Neural cell (in vitro differentiated cells): ENCODE measurements around the gene TMEM232. TPM values are rescaled to one million over a fixed set of nuclear protein-coding genes. Genes with fewer than 3 reads are reported as not detected.

ENCODE experiments used
- H2AFZ ChIP-seq: fragments of 200-600, 300-800 bp; sonication (generic), shearing (Covaris generic); 2 replicates; pipeline ENCODE4 v1.6.0; 2014; ENCODE audit warnings: low read depth, mild to moderate bottlenecking, antibody characterized with exemption, low read length, moderate library complexity
- H3F3A ChIP-seq: fragments of 200-600 bp; shearing (Covaris generic); 2 replicates; pipeline ENCODE4 v1.6.1; 2016; ENCODE audit warnings: mild to moderate bottlenecking, moderate library complexity, mixed read lengths, antibody characterized with exemption, low read length; ENCODE audit not compliant: insufficient read depth, poor library complexity, severe bottlenecking
- H3K27ac ChIP-seq: fragments of 200-600, 300-800 bp; sonication (generic), shearing (Covaris generic); 2 replicates; pipeline ENCODE4 v1.5.1; 2014; ENCODE audit warnings: mild to moderate bottlenecking, low read length, moderate library complexity
- H3K27me3 ChIP-seq: fragments of 300-800, 200-600 bp; sonication (generic), shearing (Covaris generic); 2 replicates; pipeline ENCODE4 v1.6.0; 2014; ENCODE audit warnings: mild to moderate bottlenecking, low read depth, low read length, moderate library complexity; ENCODE audit not compliant: insufficient read depth
- H3K36me3 ChIP-seq: fragments of 300-800, 200-600 bp; sonication (generic), shearing (Covaris generic); 2 replicates; pipeline ENCODE4 v1.5.1; 2014; ENCODE audit warnings: mild to moderate bottlenecking, antibody characterized with exemption, low read length, moderate library complexity; ENCODE audit not compliant: insufficient read depth
- H3K4me2 ChIP-seq: fragments of 300-800, 200-600 bp; sonication (generic), shearing (Covaris generic); 2 replicates; pipeline ENCODE4 v1.6.0; 2014; ENCODE audit warnings: mild to moderate bottlenecking, low read length
- H3K4me3 ChIP-seq: fragments of 300-800, 200-600 bp; sonication (generic), shearing (Covaris generic); 2 replicates; pipeline ENCODE4 v1.5.1; 2014; ENCODE audit warnings: mild to moderate bottlenecking, low read length, moderate library complexity
- H3K79me2 ChIP-seq: fragments of 200-600 bp; shearing (Covaris generic); replicated peaks from 2 replicates; pipeline ENCODE4 v1.6.0; 2014; ENCODE audit warnings: mild to moderate bottlenecking, low read length, moderate library complexity; ENCODE audit not compliant: insufficient read depth
- H3K9ac ChIP-seq: fragments of 300-800, 200-600 bp; sonication (generic), shearing (Covaris generic); 2 replicates; pipeline ENCODE4 v1.6.1; 2016; ENCODE audit warnings: mild to moderate bottlenecking, low read length, mixed read lengths
- H3K9me2 ChIP-seq: fragments of 200-600 bp; shearing (Covaris generic); 2 replicates; pipeline ENCODE4 v1.6.1; 2016; ENCODE audit warnings: mild to moderate bottlenecking, low read length, mixed read lengths; ENCODE audit not compliant: insufficient read depth
- H3K9me3 ChIP-seq: fragments of 200-600, 300-800 bp; sonication (generic), shearing (Covaris generic); 2 replicates; pipeline ENCODE4 v1.6.1; 2016; ENCODE audit warnings: mild to moderate bottlenecking, mixed run types, low read length, moderate library complexity, mixed read lengths
- H4K20me1 ChIP-seq: fragments of 200-600 bp; shearing (Covaris generic); 2 replicates; pipeline ENCODE4 v1.6.1; 2016; ENCODE audit warnings: mild to moderate bottlenecking, mixed run types; ENCODE audit not compliant: insufficient read depth
- EP300 ChIP-seq: fragments of 450-650 bp; conservative IDR thresholded peaks from 2 replicates; pipeline ENCODE4 v1.6.1; 2014; ENCODE audit warnings: antibody characterized with exemption, mild to moderate bottlenecking, moderate library complexity; ENCODE audit not compliant: poor library complexity, severe bottlenecking
- EZH2 ChIP-seq: fragments of 200-600, 300-800 bp; shearing (Covaris generic), sonication (generic); IDR thresholded peaks from 2 replicates; pipeline ENCODE4 v1.6.1; 2014; ENCODE audit warnings: antibody characterized with exemption, low read length, borderline replicate concordance, mild to moderate bottlenecking; ENCODE audit not compliant: insufficient read depth, poor library complexity, severe bottlenecking
- MXI1 ChIP-seq: fragments of 450-650 bp; conservative IDR thresholded peaks from 2 replicates; pipeline ENCODE4 v1.6.1; 2014; ENCODE audit warnings: antibody characterized with exemption, mild to moderate bottlenecking; ENCODE audit not compliant: poor library complexity, severe bottlenecking
- POLR2AphosphoS5 ChIP-seq: IDR thresholded peaks from 2 replicates; pipeline ENCODE4 v1.6.1; 2012
- RAD21 ChIP-seq: fragments of 450-650 bp; conservative IDR thresholded peaks from 2 replicates; pipeline ENCODE4 v1.6.1; 2014; ENCODE audit warnings: antibody characterized with exemption, mild to moderate bottlenecking, moderate library complexity
- SMC3 ChIP-seq: fragments of 450-650 bp; conservative IDR thresholded peaks from 2 replicates; pipeline ENCODE4 v1.6.1; 2014; ENCODE audit warnings: antibody characterized with exemption, mild to moderate bottlenecking, moderate library complexity; ENCODE audit not compliant: poor library complexity
- TAF1 ChIP-seq: IDR thresholded peaks from 2 replicates; pipeline ENCODE4 v1.6.1; 2012; ENCODE audit warnings: low read depth
- polyA plus RNA-seq: library from polyadenylated mRNA; depleted of rRNA; stranded (reverse); fragments of >200 nt; gene quantifications from 2 replicates; pipeline ENCODE4 v1.2.3, GENCODE V29; 2014
- TF ChIP-seq, protein P1 (sequence below): IDR thresholded peaks from 2 replicates; pipeline ENCODE4 v1.6.1; 2012; ENCODE audit warnings: borderline replicate concordance
- TF ChIP-seq, protein P2 (sequence below): fragments of 450-650 bp; IDR thresholded peaks from 2 replicates; pipeline ENCODE4 v1.5.1; 2014; ENCODE audit warnings: antibody characterized with exemption, mild to moderate bottlenecking, moderate library complexity; ENCODE audit not compliant: poor library complexity, severe bottlenecking

Gene TMEM232
- polyA plus RNA-seq, 1 donor from 2014 or later: 7.4 TPM

GRCh38 chr5:110431603-110432002 is 294.9 kb downstream of the TMEM232 start:
- Histone ChIP-seq H2AFZ (no peak overlapping the region), H3K4me2 (no peak overlapping the region), H3K36me3 (no peaks in the 10 kb centered on the region), H3K79me2 (no peaks in the 10 kb centered on the region), H3K9me2 (no peaks in the 10 kb centered on the region), H3K9me3 (no peaks in the 10 kb centered on the region), H3F3A (no peaks in the 10 kb centered on the region), H3K4me3 (no peak overlapping the region), H4K20me1 (no peaks in the 10 kb centered on the region), H3K27ac (no peak overlapping the region), H3K27me3 (no peaks in the 10 kb centered on the region), H3K9ac (no peak overlapping the region)
- TF ChIP-seq, protein P1, sequence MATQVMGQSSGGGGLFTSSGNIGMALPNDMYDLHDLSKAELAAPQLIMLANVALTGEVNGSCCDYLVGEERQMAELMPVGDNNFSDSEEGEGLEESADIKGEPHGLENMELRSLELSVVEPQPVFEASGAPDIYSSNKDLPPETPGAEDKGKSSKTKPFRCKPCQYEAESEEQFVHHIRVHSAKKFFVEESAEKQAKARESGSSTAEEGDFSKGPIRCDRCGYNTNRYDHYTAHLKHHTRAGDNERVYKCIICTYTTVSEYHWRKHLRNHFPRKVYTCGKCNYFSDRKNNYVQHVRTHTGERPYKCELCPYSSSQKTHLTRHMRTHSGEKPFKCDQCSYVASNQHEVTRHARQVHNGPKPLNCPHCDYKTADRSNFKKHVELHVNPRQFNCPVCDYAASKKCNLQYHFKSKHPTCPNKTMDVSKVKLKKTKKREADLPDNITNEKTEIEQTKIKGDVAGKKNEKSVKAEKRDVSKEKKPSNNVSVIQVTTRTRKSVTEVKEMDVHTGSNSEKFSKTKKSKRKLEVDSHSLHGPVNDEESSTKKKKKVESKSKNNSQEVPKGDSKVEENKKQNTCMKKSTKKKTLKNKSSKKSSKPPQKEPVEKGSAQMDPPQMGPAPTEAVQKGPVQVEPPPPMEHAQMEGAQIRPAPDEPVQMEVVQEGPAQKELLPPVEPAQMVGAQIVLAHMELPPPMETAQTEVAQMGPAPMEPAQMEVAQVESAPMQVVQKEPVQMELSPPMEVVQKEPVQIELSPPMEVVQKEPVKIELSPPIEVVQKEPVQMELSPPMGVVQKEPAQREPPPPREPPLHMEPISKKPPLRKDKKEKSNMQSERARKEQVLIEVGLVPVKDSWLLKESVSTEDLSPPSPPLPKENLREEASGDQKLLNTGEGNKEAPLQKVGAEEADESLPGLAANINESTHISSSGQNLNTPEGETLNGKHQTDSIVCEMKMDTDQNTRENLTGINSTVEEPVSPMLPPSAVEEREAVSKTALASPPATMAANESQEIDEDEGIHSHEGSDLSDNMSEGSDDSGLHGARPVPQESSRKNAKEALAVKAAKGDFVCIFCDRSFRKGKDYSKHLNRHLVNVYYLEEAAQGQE: no peak
- TF ChIP-seq EP300 (no peak), EZH2 (no peak), SMC3 (no peak), RAD21 (no peak), TAF1 (no peak), POLR2AphosphoS5 (no peak), MXI1 (no peak)
- TF ChIP-seq, protein P2, sequence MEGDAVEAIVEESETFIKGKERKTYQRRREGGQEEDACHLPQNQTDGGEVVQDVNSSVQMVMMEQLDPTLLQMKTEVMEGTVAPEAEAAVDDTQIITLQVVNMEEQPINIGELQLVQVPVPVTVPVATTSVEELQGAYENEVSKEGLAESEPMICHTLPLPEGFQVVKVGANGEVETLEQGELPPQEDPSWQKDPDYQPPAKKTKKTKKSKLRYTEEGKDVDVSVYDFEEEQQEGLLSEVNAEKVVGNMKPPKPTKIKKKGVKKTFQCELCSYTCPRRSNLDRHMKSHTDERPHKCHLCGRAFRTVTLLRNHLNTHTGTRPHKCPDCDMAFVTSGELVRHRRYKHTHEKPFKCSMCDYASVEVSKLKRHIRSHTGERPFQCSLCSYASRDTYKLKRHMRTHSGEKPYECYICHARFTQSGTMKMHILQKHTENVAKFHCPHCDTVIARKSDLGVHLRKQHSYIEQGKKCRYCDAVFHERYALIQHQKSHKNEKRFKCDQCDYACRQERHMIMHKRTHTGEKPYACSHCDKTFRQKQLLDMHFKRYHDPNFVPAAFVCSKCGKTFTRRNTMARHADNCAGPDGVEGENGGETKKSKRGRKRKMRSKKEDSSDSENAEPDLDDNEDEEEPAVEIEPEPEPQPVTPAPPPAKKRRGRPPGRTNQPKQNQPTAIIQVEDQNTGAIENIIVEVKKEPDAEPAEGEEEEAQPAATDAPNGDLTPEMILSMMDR: no peak

DNA sequence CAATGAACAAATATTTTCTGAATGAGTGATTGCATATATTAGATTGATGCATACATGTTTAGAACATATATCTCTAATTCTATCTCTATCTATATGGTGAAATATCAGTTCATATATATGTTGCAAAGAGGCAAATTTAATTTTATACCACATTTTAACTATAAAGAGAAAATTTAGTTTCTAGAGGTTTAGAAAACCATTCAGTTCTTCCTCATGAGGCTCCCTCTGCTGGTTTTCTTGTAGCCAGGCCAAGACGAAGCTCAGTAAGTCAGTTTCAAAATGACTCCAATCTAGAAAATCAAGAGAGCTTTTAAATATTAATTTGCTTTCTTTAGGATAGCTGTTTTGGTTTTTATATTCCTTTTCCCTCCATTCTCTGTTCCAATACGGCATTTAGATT is 312.1 kb downstream of the TMEM232 start:
- H3K4me2 ChIP-seq: no peak overlapping the region
- H3K36me3 ChIP-seq: no peaks in the 10 kb centered on the region
- H3K4me3 ChIP-seq: no peak overlapping the region
- no peak overlapping the region for H3K27ac ChIP-seq
- H2AFZ ChIP-seq: no peak overlapping the region
- no peaks in the 10 kb centered on the region for H3F3A ChIP-seq
- no peaks in the 10 kb centered on the region for H3K9me2 ChIP-seq
- H4K20me1 ChIP-seq: no peaks in the 10 kb centered on the region
- no peaks in the 10 kb centered on the region for H3K9me3 ChIP-seq
- no peaks in the 10 kb centered on the region for H3K27me3 ChIP-seq
- H3K9ac ChIP-seq: no peak overlapping the region
- TF ChIP-seq MXI1 (no peak), POLR2AphosphoS5 (no peak), SMC3 (peak; percentile 66), EP300 (no peak), RAD21 (peak; percentile 56), EZH2 (no peak), TAF1 (no peak)
- TF ChIP-seq, protein P2: peak; percentile 59
- TF ChIP-seq, protein P1: no peak
- H3K79me2 ChIP-seq: no peaks in the 10 kb centered on the region
